Activated T-cell treated with anti-CD3 and anti-CD28 coated beads for 1 hour (primary cell): ENCODE results near the gene RPIA.
"Not testable (repeated sequence)": the region's sequence is repeated elsewhere in the genome, so short reads cannot be mapped to it uniquely, and the experiment has no call there.

ENCODE experiments used
- DNase-seq: peaks from one replicate; pipeline ENCODE4 v3.0.0-alpha.2; 2020; ENCODE audit warnings: low read depth

The RPIA gene

DNA sequence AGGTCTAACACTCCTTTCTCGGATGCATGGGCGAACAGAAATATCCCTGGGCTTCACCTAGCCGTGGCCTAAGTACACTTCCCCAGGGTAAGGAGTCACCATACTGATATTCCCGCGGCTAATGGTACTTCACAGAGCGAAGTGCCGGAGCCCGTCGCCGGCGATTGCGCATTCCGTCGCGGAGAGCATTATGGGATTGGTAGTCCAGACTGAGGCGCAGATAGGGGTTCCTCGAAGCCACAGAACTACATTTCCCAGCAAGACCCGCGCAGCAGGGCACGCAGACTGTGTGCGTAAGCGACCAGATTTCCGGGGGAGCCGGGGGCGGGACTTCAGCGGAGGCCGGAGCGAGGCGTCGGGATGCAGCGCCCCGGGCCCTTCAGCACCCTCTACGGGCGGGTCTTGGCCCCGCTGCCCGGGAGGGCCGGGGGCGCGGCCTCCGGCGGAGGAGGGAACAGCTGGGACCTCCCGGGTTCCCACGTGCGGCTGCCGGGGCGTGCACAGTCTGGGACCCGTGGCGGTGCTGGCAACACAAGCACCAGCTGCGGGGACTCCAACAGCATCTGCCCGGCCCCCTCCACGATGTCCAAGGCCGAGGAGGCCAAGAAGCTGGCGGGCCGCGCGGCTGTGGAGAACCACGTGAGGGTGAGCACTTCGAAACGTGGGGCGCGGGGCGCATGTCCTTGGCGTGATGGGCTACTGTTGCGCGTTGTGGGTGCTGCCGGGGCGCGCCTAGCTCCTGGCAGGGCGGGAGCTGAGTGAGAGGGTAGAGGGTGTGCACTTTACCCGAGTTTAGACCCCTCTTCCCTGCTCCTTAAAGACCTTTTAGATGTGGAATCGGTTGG, at the start of gene RPIA:
RPIA (plus strand) TSS at position 335 of the 845 bp plus-strand sequence; CDS start at position 361, 26 bp downstream.
- DNase-seq = peak; percentile 98

- DNase-seq = no peak
Observed at GRCh38 chr2:88642278-88642677, 49.2 kb upstream of the RPIA start.

GRCh38 chr2:88645291-88645882, 46.1 kb upstream of the RPIA start:
- not testable (repeated sequence) for DNase-seq

- DNase-seq = no peak
Observed at GRCh38 chr2:88651646-88652045, 39.8 kb upstream of the RPIA start.

DNA sequence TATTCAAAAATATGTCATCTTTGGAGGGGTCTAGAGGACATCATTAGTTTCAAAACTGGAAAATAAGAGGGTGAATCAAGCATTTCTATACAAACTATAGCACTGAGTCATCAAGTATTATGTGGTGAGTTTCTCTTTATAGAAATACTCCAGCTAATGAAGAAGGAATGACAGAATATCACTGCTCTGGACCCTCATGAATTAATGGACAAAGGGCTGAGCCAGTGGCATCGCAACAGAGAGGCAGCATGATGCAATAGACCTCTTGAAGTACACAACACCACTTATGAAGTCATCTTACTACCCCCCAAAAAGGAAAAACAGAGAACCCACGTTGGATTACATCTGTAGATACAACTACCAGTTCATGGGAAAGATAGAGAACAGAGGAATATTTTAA, 36.8 kb upstream of the RPIA start:
- no peak for DNase-seq

GRCh38 chr2:88656690-88657089, 34.8 kb upstream of the RPIA start:
- DNase-seq = no peak

GRCh38 chr2:88657131-88657530, 34.3 kb upstream of the RPIA start:
- DNase-seq = no peak

- no peak for DNase-seq
Observed at GRCh38 chr2:88658326-88658725, 33.1 kb upstream of the RPIA start.

- no peak for DNase-seq
Observed at GRCh38 chr2:88658881-88659537, 32.5 kb upstream of the RPIA start.

GRCh38 chr2:88659538-88659915, 31.9 kb upstream of the RPIA start:
- no peak for DNase-seq

- no peak for DNase-seq
Observed at GRCh38 chr2:88660622-88661021, 30.9 kb upstream of the RPIA start.

DNA sequence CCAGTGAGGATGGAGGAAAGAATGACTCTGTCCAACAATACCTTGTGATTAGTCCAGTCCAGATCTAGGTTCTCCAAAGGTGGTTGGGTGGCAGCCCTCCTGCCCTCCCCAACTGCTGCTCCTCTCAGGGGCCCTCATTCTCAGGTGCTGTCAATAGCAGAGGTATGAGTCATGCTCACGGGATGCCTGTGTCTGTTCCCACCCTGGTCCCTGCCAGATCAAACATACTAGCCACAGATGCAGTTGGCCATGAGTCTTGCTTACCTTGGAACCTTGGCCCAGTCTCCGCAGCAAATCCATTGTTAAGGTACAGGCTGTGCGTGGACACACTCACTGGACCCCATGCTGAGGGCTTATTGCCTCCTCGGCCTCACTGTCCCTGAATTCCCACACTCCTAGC, 24.9 kb upstream of the RPIA start:
- DNase-seq = no peak

DNA sequence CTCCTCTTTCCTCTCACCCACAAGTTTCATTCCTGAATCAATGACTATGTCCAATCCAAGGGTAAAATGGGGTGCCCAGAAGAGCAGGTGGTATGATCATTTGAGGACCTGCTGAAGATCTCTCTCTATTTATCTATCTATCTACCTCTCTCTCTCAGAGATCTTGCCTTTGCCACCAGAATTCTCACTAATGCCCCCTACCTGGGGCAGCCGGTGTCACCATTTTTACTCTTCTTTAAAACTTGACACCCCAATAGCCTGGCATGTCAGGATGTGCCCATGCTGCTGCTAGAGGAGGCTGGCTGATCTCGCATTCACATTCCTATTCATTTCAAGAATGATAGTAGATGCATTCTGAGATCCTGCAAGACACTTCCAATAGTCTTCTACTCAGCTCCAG, 24.3 kb upstream of the RPIA start:
- DNase-seq = no peak

DNA sequence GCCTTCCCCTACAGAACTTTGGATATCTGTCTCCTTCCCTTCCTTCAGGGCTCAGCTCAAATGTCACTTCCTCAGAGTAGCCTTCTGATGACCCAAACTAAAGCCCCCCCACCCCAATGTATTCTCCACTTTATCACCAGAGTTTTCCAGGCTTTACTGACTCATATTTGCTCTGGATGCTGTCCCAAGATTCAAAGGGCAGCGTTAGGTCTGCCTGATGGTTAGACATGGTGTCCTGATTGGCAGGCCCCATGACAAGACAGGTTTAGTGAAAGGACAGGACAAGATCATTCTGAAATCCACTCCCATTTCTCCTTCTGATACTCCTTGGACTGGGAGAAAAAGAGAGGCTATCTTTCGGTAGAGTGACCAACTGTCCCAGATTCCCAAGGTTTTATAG, 22.6 kb upstream of the RPIA start:
- no peak for DNase-seq

DNA sequence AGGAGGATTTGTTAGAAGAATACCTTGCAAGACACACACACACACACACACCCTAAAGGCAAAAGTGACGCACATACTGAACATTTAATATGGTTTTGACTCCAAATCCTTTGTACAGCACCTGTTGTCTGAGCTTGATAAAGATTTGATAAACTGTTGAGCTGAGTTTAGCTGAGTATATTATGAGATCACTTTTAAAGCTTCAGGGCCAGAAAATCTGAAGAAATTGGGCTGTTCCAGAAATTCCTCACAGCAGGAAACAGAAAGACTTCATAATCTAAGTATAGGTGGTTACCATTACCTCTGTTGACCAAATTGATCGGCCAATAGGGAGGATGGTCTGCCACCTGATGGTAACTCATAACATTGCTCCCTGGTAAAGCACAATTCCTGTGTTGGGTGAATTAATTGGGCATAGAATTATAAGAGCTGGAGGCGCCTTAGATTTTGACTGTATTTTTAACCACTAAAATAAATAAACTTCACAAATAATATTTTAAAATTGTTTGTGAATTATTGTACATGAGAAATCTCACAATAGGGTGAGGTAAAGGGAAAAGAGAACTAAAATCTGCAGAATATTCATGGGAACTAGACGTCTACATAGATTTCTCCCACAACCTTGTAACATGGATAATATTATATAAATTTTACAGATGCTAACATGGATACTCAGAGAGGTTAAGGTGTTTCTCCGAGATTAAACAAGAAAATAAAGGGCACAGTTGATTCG, 21.8 kb upstream of the RPIA start:
- no peak for DNase-seq

- no peak for DNase-seq
Observed at GRCh38 chr2:88671786-88672427, 19.6 kb upstream of the RPIA start.

DNA sequence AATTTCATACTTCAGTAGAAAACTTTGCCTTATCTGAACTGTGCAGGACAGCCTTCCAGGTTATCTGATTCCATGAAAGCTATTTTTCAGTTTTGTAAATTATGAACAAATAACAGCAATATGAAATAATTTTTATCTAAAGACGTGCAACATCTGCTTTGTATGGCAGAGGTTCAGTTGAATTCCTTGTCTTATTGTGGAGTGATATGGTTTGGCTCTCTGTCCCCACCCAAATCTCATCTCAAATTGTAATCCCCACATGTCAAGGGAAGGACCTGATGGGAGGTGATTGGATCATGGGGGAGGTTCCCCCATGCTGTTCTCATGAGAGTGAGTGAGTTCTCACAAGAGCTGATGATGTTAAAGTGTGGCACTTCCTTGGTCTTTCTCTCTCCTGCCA, 18.1 kb upstream of the RPIA start:
- DNase-seq = no peak

DNA sequence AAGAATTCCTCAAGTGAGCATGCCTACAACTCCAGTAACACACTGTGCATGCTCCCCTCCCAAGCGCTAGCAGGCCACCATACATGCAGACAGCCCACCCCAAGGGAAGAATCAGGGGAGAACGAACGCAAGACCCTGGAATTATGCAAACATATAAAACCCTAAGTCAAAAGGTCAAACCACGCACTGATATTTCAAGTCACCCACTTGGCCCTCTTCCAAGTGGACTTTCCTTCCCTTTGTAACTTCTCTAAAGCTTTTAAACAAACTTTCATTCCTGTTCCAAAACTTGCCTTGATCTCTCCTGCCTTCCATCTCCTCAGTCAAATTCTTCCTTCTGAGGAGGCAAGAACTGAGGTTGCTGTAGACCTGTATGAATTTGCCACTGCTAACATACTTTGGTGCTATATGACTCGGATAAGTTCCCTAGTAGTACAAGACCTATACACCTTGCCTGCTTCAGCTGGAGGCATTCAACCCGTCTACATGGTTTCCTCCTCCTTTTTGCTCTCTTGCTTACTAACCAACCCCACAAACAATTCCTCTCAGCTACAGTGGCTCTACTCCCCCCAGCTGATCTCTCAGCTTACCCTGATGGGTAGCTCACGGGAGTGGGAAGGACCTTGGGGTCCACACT, 11.1 kb upstream of the RPIA start:
- DNase-seq = no peak

- DNase-seq = no peak
Observed at GRCh38 chr2:88680916-88681315, 10.6 kb upstream of the RPIA start.

DNA sequence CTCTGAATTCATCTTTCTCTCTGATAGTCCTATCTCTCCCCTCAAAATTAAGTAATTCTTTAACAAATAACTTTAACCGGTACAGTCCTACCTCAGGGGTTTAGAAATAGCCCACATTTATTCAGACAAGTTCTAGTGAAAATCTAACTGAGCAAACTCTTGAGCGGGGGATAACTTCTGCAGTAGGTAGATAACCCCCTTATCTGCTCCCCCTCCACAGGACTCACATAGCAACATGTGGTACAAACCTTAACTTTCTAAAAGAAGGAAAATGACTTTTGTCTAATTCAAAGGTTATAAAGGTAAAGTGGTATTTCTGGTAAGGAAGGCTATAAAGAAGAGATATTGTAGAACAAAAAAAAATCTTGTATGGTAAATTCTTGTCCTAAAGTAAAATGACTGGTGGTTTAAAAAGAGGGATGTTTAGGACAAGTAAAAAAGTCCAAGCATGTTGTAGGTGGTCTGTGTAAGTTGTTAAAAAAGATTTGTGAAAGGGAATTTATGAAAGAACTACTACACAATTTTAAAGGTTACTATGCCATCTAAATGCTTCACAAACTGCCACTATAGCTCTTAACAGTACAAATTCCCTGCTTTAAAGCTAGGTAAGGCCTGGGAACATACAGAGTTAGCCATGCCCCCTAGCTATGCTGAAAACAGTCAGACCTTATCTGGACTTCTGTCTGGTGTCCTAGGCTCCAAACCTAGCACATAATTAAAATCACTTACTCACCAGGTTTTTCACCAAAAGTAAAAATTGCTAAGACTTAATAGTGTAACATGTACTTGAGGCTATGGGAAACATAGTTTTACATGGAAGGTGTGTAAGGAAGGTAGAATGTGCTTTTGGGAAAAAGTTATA, 8.1 kb upstream of the RPIA start:
- no peak for DNase-seq

GRCh38 chr2:88684519-88684918, 7.0 kb upstream of the RPIA start:
- DNase-seq = no peak
